DMS 273 treated with DMSO at 0.1 percent for 48 hours (cell line): ENCODE data around the gene MCMBP.
A peak's percentile ranks its signal among the peaks of the same experiment; 100 is the strongest.
"Not testable (repeated sequence)": the region's sequence is repeated elsewhere in the genome, so short reads cannot be mapped to it uniquely, and the experiment has no call there.

Experiments used
- DNase-seq: peaks from one replicate; lab custom pipeline; 2025; lab: John Stamatoyannopoulos, UW

MCMBP gene

DNA sequence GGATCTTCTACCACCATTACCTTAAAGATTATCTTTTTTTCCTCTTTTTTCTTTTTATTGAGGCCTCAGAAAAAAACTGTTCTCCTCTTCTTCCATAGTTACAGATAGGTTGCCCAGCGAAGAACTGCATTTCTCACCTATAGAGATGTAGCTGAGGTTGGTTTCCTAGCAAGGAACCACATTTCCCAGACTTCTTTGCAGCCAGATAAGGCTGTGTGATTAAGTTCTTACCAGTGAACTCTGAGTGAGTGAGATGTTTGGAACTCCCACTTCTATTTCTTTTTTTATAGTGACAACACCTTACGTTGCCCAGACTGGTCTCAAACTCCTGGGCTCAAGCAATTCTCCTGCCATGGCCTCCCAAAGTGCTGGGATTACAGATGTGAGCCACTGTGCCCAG, 5.9 kb upstream of the MCMBP start:
- DNase-seq, result no peak

DNA sequence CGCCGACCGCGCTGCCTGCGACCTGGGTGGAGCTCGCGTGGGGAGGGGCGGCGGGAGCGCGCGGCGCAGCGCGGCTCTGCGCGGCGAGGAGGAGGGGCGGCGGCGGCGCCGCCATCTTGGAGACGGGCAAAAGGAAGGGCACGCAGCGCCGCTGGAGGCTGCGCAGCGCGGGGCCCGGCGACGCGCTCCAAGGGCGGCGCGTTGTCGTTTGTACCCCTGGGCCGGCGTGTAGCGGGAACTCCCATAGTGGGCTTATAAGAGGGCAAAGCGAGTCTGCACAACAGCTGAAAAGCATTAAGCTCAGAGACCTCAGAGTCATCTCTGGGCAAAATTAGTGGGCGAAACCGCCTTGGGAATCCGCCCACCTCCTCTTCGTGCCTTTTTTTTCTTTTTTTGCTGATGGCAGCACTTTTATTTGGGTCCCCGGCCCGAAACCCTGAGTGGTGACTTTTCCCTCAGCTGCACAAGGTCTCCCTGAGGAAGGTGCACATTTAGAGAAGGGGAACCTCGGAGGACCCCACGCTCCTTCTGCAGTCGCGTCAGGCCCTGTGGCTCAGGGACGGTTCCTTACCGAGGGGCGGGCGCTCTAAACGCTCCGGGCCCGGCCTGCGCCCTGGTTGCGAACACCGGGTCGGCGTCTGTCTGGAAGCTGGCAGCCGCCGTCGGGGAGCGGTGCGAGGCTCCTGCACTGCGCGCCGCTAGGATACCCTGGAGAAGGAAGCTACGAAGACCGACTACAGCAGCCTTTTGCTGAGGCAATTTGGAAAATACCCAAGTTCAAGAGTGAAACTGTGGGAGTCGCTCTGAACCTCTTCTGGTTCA, 428 bp upstream of the MCMBP start:
- peak; percentile 41 for DNase-seq

DNA sequence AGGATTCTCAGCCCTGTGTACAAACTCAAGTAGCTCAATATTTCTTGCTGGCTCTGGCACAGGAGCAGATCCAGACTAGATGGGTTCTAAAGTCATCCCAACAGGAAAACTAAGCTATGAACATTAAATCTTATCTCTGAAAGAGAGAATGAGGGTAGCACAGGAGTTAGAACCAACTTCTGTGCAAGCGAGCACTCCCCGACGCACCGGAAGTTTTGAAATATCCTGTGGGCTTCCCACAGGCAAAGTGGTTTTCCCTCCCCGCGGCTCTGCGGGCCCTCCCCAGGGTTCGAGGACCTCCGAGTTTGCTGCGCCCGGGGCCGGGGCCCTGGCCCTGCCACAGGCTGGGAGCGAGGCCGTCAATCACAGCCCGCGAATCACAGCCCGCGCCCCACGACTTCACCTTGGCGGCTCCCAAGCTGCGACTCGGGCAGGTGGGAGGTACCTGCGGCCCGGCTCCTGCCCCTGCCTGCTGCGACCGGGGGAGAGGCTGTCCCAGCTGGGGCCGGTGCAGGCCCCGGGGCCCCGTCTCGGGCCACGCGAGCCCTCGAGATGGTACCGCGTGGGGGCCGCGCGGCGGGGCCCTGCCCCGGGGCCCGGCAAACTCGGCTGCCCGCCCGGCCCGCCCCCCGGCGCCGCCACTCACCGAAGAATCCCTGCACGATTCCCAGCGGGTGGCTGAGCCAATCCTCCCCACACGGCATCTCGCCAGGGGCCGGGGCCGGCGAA, 598 bp downstream of the MCMBP start:
- no peak for DNase-seq

DNA sequence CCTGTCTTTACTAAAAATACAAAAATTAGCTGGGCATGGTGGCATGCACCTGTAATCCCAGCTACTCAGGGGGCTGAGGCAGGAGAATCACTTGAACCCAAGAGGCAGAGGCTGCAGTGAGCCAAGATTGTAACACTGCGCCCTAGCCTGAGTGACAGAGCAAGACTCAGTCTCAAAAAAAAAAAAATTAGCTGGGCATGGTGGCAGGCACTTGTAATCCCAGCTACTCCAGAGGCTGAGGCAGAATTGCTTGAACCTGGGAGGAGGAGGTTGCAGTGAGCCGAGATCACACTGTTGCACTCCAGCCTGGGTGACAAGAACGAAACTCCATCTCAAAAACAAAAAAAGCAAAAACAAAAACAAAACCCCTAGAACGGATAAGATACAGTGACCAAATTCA, 3.2 kb downstream of the MCMBP start:
- DNase-seq, result not testable (repeated sequence)

DNA sequence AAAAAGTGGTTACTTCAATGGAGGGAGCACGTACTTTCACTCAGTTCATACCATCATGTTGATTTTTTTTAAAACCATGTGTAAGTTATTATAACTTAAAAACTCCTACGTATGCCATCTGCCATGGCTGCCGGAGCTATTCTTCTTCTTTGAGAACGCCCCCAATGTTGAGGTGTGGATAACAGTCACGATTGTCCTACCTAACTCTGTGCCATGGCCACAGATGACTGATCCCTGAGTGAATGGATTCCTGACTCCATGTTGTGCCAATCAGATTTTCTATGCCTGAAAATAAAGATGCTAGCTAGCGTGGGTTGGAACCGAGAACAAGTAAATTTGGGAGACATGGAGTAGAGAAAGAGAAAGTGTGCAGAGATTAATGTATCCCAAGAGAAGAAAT, 5.3 kb downstream of the MCMBP start:
- no peak for DNase-seq

DNA sequence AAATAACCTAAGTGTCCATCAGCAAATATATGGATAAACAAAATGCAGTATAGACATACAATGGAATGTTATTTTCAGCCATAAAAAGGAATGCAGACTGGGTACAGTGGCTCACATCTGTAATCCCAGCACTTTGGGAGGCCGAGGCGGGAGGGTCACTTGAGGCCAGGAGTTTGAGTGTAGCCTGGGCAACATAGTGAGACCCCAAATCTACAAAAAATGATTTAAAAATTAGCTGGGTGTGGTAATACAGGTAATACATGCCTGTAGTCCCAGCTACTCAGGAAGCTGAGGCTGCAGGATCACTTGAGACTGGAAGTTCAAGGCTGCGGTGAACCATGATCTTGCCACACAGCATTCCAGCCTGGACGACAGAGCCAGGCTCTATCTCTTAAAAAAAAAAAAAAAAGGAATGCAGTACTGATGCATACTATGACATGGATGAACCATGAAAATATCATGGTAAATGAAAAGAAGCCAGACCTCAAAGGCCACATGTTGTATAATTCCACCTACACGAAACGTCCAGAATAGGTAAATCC, 6.9 kb downstream of the MCMBP start:
- DNase-seq, result no peak

DNA sequence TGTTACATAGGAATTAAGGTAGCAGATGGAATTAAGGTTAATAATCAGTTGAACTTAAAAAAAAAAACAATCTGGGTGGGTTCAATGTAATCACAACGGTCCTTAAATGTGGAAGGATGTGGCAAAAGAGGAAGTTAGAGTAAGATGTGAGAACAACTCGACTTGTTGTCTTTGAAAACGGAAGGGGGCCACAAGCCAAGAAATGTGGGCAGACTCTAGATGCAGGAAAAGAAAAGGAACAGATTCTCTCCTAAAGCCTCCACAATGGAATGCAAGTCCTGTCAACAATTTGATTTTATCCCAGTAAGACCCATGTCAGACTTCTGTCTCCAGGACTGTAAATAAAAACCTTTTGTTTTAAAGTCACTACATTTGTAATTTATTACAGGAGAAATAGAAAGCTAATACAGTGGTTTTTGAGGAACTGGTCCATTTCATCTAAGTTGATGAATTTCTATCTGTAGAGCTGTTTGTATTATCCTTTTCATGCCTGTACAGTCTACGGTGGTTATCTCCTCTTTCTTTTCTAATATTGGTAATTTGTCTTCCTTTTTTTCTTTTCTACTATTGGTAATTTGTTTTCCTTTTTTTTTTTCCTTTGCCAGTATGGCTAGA, 8.6 kb downstream of the MCMBP start:
- DNase-seq, result no peak

DNA sequence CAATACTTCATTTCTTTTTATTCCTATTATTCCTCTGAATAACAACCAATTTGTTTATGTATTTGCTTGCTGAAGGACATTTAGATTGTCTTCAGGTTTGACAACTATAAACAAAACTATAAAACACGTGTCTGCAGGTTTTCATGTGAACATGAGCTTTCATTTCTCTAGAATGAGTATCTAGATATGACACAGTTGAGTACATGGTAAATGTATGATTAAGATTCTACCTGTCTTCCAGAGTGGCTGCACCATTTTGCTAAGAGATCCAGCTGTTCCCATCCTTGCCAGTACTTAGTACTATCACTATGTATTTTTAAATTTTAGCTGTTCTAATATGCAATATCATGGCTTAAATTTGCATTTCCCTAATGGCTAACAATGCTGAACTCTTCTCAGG, 10.1 kb downstream of the MCMBP start:
- DNase-seq, result no peak

DNA sequence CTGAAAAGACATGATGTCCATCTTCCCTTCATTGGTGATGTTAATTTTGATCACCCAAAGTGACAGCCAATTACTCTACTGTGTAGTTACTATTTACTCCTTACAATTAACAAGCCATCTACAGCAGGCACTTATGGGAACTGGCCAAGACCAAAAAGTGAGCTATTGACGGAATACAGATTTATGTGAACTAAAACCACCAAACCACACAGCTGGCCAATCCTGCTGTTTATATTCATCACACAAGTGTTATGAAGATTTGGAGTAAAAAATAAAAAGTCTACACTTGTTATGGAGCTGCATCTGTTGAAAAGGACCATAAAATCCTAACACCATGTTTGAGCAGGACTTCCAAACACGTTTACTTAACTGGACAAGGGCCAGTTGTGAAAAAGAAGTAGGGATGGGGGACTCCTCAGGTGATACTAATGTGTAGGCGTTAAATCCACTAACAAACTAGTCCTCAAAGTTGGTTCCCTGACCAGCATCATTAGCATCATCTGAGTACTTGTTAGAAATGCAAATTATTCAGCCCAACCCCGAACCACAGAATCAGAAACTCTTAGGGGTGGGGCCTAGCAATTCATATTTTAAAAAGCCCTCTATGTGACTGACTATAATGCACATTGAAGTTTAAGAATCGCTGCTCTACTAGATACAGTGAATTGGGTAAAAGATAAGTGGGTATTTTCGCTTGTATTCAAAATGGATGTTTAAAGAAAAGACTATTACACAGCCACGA, 11.6 kb downstream of the MCMBP start:
- DNase-seq, result no peak

DNA sequence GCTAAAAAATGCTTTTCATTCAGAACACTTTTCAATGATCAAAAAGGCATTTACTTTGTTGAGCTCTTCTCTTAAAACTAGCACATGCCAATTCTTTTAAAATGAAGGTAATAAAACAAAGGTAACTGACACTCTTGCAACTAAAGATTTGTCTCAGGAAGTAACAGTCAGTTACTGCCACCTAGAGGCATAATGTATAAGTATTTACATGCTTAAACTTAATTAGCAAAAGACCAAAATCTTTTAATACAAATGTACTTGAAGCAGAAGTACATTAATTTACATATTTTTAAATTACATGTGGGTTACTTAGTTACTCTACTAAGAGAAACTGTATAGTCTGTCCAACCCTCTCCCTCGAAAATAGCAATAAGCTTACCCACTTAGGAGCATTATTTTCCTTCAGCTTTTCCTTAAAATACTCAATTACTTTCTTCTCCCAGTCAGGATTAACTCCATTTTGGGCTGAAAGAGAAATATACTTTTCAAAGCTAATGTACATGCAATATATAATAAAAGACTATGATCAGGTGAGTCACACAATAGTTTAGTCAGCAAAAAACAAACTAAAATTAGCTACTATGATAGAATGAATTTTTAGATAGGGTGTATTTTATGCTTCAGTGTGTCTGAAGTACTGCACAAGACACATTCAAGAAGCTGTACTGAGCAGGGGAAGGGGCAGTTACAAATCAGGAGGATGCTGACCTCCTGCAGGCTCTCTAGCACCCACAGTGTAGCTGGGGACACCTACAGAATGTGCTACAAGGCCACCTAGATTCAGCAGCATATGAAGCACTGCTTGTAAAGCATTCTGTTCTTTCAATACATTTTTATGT, 13.0 kb downstream of the MCMBP start:
- DNase-seq, result no peak

DNA sequence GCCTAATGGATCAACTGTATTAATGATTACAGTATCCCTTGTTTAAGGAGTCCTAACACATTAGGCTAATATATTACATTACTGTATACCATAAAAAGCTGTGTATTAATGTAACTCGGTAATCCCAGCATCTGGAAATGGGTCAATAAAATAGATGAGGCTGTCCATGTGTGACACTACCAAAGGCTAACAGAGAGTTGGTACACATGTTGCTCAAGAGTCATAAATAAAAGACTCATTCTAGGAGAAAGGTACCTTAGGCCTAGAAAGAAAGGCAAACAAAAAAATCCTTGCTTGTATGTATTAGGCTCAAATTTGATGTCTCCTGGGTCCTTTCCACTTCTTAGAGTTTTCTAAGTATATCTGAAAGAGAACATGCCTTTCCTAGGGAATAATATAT, 14.6 kb downstream of the MCMBP start:
- no peak for DNase-seq

DNA sequence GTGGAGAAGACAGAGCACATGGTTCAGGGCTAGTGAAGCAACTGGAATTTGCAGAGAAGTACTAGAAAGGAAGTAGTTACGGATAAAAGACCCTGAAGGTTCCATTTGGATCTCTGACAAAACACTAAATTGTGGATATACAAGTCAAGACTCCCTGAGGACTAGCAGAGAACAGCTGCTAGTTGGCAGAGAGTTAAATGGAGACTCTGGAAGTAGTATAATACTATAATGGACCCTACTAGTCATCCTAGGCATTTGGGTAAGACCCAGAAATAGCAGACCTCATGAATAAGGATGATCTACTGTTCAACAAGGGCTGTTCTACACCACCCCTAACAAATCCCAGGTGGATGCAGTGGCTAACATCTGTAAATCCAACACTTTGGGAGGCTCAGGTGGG, 19.1 kb downstream of the MCMBP start:
- DNase-seq, result no peak

DNA sequence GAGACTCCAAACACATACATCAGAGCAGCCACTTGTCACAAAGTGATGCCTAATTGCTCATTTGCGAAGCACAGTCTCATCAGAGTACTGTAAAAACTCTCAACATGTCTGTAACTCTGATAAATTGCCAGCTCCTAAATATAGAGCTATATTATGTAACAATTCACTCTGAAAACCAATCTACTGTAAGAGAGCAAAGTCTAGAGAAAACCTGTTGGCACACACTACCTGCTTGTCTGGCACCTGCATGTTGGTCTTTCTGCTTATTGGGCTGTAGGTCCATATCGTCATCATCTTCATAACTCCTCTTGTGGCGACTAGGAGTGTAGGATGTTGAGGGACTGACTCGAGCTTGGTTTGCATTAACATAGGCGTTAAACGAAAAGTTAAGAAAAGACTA, 19.8 kb downstream of the MCMBP start:
- no peak for DNase-seq

DNA sequence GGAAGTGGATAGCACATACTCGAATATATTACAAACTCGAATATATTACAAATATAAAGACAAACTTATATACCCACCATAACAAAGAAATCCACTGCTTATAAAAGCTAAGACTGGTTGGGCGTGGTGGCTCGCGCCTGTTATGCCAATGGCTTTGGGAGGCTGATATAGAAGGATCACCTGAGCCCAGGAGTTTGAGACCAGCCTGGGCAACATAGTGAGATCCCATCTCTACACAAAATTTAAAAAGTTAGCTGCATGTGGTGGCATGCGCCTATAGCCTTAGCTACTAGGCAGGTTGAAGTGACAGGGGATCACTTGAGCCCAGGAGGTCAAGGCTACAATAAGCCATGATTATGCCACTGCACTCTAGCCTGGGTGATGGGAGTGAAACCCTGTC, 20.4 kb downstream of the MCMBP start:
- no peak for DNase-seq

DNA sequence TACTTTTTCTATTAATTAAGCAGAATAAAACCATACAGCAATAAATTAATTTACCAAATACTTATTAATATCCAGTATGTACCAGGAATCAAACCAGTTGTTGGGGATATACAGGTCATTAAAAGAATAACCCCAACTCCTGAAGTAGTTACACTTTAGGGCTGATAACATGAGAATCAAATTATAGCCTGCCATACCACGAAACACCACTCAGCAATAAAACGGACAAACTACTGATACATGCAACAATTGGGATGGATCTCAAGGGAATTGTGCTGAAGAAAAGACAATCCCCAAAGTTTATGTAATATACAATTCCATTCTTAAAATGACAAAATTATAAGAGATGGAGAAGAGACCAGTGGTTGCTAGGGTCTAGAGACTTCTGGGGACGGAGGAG, 22.7 kb downstream of the MCMBP start:
- DNase-seq, result no peak

DNA sequence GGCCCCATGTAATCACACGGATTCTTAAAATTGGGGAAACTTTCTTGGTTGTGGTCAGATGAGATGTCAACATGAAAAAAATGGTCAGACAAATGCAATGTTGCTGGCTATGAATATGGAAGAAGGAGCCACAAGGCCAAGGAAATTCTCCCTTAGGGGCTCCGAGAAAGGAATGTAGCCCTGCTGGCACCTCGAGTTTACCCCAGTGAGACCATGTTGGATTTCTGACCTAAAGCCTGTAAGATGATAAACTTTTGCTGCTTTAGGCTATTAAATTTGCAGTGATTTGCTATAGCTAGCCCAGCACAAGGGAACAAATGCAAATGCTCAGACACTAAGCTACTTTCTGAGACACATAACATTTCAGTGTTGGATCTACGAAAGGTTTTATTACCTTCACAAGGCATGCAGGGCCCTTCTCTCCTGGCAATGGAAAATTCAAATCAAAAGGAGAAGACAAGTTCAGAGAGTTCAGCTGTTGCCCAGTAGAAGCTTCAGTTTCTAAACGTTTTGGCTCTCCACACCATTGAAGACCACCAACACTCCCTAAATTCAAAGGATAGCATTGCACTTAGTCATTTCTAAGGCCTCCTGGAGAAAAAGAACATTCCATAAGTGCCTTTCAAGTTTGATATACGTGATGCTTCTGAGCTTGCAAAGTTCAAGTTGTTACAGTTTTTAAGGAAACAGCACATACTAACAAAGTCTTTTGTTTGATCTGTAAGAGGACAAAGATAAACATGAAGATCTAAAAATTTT, 23.4 kb downstream of the MCMBP start:
- no peak for DNase-seq

DNA sequence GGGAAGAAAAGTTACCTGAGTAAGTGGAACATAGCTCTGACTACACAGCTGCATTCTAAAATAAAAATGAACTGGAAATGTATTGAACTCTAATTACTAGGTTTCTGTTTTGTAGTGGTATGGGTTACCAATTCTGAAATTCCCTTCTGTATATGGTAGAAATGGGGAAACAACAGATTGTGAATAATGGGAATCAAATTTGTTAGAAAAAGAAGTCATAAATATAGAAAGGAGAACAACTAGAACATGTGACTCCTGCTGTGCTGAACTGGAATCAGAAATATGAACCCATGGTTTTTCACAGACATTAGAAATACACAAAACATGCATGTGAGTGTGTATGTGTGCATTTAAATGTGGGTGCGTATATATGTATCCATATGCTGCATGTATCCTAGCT, 27.0 kb downstream of the MCMBP start:
- no peak for DNase-seq

DNA sequence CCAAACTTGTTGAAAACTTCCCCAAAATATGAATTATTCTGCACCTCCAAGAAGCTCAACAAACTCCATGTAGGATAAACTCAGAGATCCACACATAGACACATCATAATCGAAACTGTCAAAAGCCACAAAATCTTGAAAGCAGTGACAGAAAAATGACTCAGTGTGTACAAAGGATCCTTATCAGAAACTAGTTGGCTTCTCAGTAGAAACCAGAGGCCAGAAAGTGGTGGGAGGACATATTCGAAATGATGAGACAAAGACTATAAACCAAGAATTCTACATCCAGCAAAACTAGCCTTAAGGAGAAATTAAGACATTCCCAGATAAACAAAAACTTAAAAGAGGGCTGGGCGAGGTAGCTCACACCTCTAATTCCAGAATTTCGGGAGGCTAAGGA, 38.5 kb downstream of the MCMBP start:
- no peak for DNase-seq

DNA sequence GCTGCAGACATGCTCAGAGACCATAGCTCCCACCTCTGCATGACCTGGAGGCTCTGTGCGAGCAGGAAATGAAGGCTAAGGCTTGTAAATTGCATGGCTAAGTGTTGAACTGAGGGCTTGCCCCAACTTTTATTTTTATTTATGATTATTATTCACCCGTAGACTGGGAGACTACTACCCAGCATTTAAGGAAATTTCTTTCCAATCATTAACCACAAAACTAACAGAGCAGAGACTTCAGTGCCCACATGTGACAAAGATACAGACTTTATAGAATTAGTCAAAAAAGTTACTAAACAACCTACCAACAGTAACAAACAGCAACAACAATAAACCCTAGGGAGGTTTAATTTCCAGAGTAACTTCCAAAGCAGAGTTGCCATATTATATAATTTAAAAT, 39.7 kb downstream of the MCMBP start:
- no peak for DNase-seq

DNA sequence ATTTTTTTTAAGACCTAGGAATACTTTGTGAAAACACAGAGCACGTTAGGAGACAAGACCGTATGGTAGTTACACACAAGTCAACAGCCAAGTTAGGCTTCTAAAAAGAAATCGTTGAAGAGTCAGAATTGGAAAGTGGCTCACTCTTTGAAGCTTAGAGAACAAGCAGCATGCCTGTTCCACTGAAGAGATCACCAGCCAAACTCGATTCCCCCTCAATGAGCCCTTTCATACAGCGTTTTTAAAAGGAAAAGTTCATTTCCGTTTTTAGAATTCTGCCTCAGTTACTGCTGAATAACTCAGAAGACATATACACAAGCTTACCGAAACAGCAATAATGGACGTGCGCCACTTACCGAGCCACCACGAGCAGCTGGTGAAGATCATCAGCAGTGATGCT, 41.0 kb downstream of the MCMBP start:
- no peak for DNase-seq

DNA sequence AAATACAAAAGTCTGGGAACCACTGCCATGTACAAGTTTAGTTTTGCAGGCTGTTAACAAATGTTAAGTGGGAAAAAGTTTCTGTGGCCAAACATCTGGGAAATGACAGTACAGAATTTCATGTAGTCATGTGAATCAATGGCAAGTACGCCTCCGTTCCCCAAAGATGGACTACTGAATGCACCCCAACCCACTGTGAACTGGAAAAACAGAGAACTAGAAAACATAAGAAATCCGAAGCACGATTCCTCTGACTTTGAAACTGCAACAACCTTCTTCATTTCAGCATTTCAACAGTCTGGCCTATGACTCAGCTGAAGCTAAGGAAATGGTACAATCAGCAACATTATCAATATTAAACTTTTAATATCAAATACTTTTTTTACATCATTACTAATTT, 41.8 kb downstream of the MCMBP start:
- DNase-seq, result no peak
